HG02840 (cell line): Measurements from ENCODE around the gene ADAM22.

Experiments used
- ATAC-seq: cut with Tn5 transposase; IDR thresholded peaks from one replicate; pipeline ENCODE4 v1.9.1; 2021; ENCODE audit warnings: mild to moderate bottlenecking, moderate library complexity, moderate number of reproducible peaks; ENCODE audit not compliant: unreplicated experiment, low FRiP score

Gene ADAM22

GRCh38 chr7:88244258-88244657 lies 310.2 kb downstream of the ADAM22 start:
- no peak for ATAC-seq
